K562 (cell line): Measurements from ENCODE around the gene RSU1. TPM values are rescaled to one million over a fixed set of nuclear protein-coding genes. Genes with fewer than 3 reads are reported as not detected.

Experiments used
- ATAC-seq: fragments of 200-7000 bp; cut with Tn5 transposase; 3 replicates; pipeline ENCODE4 v1.9.1; 2020; ENCODE audit warnings: moderate library complexity
- BruUV-seq: library from RNA; stranded (reverse); fragments of 400-500 nt; replicated peaks from 2 replicates; lab custom pipeline; 2021; lab: Mats Ljungman, UMichigan
- CTCF ChIA-PET: fragments of 300-600 bp; formaldehyde crosslinking; extraction: SDS; loops from one replicate; lab custom pipeline; 2021; ENCODE audit warnings: low intra/inter-chr PET ratio; lab: Yijun Ruan, JAX
- POLR2A ChIA-PET: fragments of 300-600, 350-650 bp; sonication (Branson Sonifier 250); formaldehyde crosslinking; extraction: SDS; loops from one replicate; lab custom pipeline; 2021; ENCODE audit warnings: antibody characterized with exemption, inconsistent platforms; lab: Yijun Ruan, JAX
- DNase-seq, 4 experiments: peaks; one replicate each; pipeline versions ENCODE4 v3.0.0 to v3.0.0-alpha.2; 2011 to 2018; ENCODE audit warnings: low spot score in 3 of 4, mixed read lengths in 3 of 4; ENCODE audit errors: extremely low read depth in 1 of 4
- FAIRE-seq: peaks from 2 replicates; lab custom pipeline; 2011; peaks lifted over from hg19 to GRCh38; lab: Jason Lieb, UNC
- H2AFZ ChIP-seq: 2 replicates; pipeline ENCODE4 v1.6.0; 2011; ENCODE audit warnings: low read depth, low read length, control low read depth, inconsistent platforms
- H3K27ac ChIP-seq: fragments of 200-600 bp; 3 replicates; pipeline ENCODE4 v1.8.0; 2011; ENCODE audit warnings: low read depth, mild to moderate bottlenecking, control low read depth, inconsistent platforms, low read length, moderate library complexity, mixed read lengths; ENCODE audit errors: extremely low read depth
- H3K27me3 ChIP-seq, 2 experiments: fragments of 300-600 bp in 1 of 2; 2 replicates in 1 of 2; 3 replicates in 1 of 2; pipeline versions ENCODE4 v1.6.0 to v1.8.0; 2011; ENCODE audit warnings: inconsistent platforms in 2 of 2, low read length in 2 of 2, mild to moderate bottlenecking in 1 of 2, mixed read lengths in 1 of 2, moderate library complexity in 1 of 2; ENCODE audit not compliant: control insufficient read depth in 2 of 2, insufficient read depth in 2 of 2
- H3K36me3 ChIP-seq: fragments of 300-600 bp; 3 replicates; pipeline ENCODE4 v1.8.0; 2011; ENCODE audit warnings: mild to moderate bottlenecking, low read length, inconsistent platforms; ENCODE audit not compliant: control insufficient read depth, insufficient read depth
- H3K4me1 ChIP-seq, 2 experiments: fragments of 200-600 bp in 1 of 2; replicated peaks in 1 of 2; 2 replicates in 1 of 2; 3 replicates in 1 of 2; pipeline versions ENCODE4 v1.5.1 to v1.8.0; 2011; ENCODE audit warnings: inconsistent platforms in 2 of 2, low read length in 2 of 2, mild to moderate bottlenecking in 1 of 2, mixed read lengths in 1 of 2, moderate library complexity in 1 of 2; ENCODE audit not compliant: control insufficient read depth in 2 of 2, insufficient read depth in 2 of 2
- H3K4me2 ChIP-seq: 2 replicates; pipeline ENCODE4 v1.6.1; 2011; ENCODE audit warnings: low read length, control low read depth, inconsistent platforms, mixed read lengths; ENCODE audit not compliant: insufficient read depth
- H3K4me3 ChIP-seq: fragments of 200-600 bp; sonication (generic), shearing (Covaris generic); 2 replicates; pipeline ENCODE4 v1.5.1; 2016; ENCODE audit warnings: control low read depth, inconsistent platforms
- H3K79me2 ChIP-seq: fragments of 200-600 bp; 3 replicates; pipeline ENCODE4 v1.8.0; 2011; ENCODE audit warnings: low read length, inconsistent platforms; ENCODE audit not compliant: control insufficient read depth, insufficient read depth
- H3K9ac ChIP-seq, 2 experiments: 2 replicates each; pipeline versions ENCODE4 v1.6.0 to v1.6.1; 2011; ENCODE audit warnings: low read depth in 2 of 2, low read length in 2 of 2, control low read depth in 1 of 2, inconsistent platforms in 1 of 2, mild to moderate bottlenecking in 1 of 2, mixed read lengths in 1 of 2; ENCODE audit not compliant: insufficient read depth in 1 of 2
- H3K9me1 ChIP-seq: one replicate; pipeline ENCODE4 v1.6.0; 2011; ENCODE audit warnings: inconsistent platforms, mild to moderate bottlenecking, low read length, moderate library complexity; ENCODE audit not compliant: control insufficient read depth, insufficient read depth
- H3K9me3 ChIP-seq: replicated peaks from 2 replicates; pipeline ENCODE4 v1.5.1; 2011; ENCODE audit warnings: low read depth, low read length, inconsistent platforms; ENCODE audit not compliant: control insufficient read depth, insufficient read depth
- H4K20me1 ChIP-seq: replicated peaks from 2 replicates; pipeline ENCODE4 v1.6.1; 2011; ENCODE audit warnings: low read length, inconsistent platforms, mixed read lengths; ENCODE audit not compliant: control insufficient read depth, insufficient read depth
- WGBS: fragments of 100-300 bp; shearing (Covaris generic); methylation state at CpG from one replicate; pipeline ENCODE4 v1.1.6; 2016; ENCODE audit warnings: low coverage, mixed read lengths; ENCODE audit not compliant: insufficient coverage; ENCODE audit errors: missing lambda C conversion rate; 5-methylcytosine and 5-hydroxymethylcytosine counted together
- in situ Hi-C: fragments of 300-500 bp; cut with MboI; formaldehyde crosslinking; loops from 4 replicates; pipeline ENCODE4 v1.15.0; 2018; ENCODE audit warnings: inconsistent platforms, mixed read lengths
- intact Hi-C: fragments of 100-400 bp; cut with micrococcal nuclease; formaldehyde crosslinking; loops from 2 replicates; pipeline ENCODE4 v1.14.2; 2022
- polyA plus RNA-seq, 8 experiments: library from polyadenylated mRNA; depleted of rRNA in 4 of 8; stranded (reverse) in 5 of 8; unstranded in 3 of 8; fragments of >200 nt; fragmentation: Nextera tagmentation in 2 of 8; fragmentation: Illumina TruSeq in 1 of 8; extraction: Ambion mirVana in 2 of 8; extraction: Trizol in 1 of 8; gene quantifications; 2 replicates each; pipeline versions ENCODE4 v1.2.1 to v1.2.3, GENCODE V29; 2011 to 2014; ENCODE audit warnings: inconsistent platforms in 1 of 8, missing spikeins in 1 of 8
- total RNA-seq, 7 experiments: library from RNA; depleted of rRNA in 6 of 7; stranded (reverse); fragments of >200 nt in 6 of 7; fragmentation: Illumina TruSeq in 2 of 7; extraction: Trizol in 2 of 7; gene quantifications; 2 replicates each; pipeline versions ENCODE4 v1.2.1 to v1.2.3, GENCODE V29; 2011 to 2021; ENCODE audit warnings: low replicate concordance in 1 of 7
- TF ChIP-seq, protein P1 (sequence below): fragments of 450-650 bp; IDR thresholded peaks from 2 replicates; pipeline ENCODE4 v1.6.1; 2017; ENCODE audit warnings: antibody characterized with exemption, mild to moderate bottlenecking
- TF ChIP-seq, protein P2 (sequence below), 2 experiments: fragments of 450-650 bp; formaldehyde crosslinking in 1 of 2; IDR thresholded peaks; 2 replicates each; pipeline versions ENCODE4 v1.4.0 to v1.6.1; 2014 to 2020; ENCODE audit warnings: mild to moderate bottlenecking in 2 of 2, borderline replicate concordance in 1 of 2, low read depth in 1 of 2

RSU1 gene
- total and polyA plus RNA-seq, 9 of the 15 experiments (the other 6 are each of a cell fraction or from before 2014, with no cell fraction given): 18.8 to 67.3 (median 31.5) TPM

DNA sequence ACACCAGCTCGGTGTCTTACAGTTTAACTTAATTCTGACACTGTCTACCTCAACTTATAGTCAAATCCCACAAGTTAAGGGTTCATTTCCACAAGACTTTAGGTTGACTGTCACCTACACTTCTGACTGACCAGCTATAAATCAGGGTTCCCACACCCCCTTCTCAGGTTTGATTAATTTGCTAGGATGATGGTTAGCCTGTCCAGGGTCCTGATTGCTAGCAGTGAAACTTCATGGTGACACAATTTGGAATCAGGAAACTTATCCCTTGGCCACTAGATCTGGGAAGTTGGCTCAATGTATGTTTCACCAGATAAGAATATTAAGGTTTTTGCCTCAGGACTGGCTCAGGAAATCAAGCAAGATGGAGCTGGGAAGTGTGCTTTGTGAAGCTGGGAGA is 2.8 kb upstream of the RSU1 start:
- FAIRE-seq (no peak), DNase-seq (no peak), ATAC-seq (no peak)
- Histone ChIP-seq H3K4me3 (no peak overlapping the region), H3K9ac (no peak overlapping the region), H3K27ac (no peak overlapping the region), H4K20me1 (no peaks in the 10 kb centered on the region), H3K4me2 (no peak overlapping the region), H3K9me1 (no peaks in the 10 kb centered on the region), H2AFZ (no peak overlapping the region), H3K36me3 (no peaks in the 10 kb centered on the region), H3K4me1 (peaks cover 7 to 12% of the 10 kb centered on the region in 2 experiments), H3K27me3 (no peaks in the 10 kb centered on the region), H3K9me3 (peaks cover 2% of the 10 kb centered on the region), H3K79me2 (peaks cover 10% of the 10 kb centered on the region)
- POLR2A ChIA-PET: no interaction called here
- in situ Hi-C loops (loop anchor here (25.0 kb wide), 1 partner anchor 933 kb away; no protein-coding TSS in a partner anchor), intact Hi-C loops (no loop called here)
- BruUV-seq: no TSS peak
- CTCF ChIA-PET: no interaction called here
- TF ChIP-seq, protein P1, sequence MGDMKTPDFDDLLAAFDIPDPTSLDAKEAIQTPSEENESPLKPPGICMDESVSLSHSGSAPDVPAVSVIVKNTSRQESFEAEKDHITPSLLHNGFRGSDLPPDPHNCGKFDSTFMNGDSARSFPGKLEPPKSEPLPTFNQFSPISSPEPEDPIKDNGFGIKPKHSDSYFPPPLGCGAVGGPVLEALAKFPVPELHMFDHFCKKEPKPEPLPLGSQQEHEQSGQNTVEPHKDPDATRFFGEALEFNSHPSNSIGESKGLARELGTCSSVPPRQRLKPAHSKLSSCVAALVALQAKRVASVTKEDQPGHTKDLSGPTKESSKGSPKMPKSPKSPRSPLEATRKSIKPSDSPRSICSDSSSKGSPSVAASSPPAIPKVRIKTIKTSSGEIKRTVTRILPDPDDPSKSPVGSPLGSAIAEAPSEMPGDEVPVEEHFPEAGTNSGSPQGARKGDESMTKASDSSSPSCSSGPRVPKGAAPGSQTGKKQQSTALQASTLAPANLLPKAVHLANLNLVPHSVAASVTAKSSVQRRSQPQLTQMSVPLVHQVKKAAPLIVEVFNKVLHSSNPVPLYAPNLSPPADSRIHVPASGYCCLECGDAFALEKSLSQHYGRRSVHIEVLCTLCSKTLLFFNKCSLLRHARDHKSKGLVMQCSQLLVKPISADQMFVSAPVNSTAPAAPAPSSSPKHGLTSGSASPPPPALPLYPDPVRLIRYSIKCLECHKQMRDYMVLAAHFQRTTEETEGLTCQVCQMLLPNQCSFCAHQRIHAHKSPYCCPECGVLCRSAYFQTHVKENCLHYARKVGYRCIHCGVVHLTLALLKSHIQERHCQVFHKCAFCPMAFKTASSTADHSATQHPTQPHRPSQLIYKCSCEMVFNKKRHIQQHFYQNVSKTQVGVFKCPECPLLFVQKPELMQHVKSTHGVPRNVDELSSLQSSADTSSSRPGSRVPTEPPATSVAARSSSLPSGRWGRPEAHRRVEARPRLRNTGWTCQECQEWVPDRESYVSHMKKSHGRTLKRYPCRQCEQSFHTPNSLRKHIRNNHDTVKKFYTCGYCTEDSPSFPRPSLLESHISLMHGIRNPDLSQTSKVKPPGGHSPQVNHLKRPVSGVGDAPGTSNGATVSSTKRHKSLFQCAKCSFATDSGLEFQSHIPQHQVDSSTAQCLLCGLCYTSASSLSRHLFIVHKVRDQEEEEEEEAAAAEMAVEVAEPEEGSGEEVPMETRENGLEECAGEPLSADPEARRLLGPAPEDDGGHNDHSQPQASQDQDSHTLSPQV: no peak
- TF ChIP-seq, protein P2, sequence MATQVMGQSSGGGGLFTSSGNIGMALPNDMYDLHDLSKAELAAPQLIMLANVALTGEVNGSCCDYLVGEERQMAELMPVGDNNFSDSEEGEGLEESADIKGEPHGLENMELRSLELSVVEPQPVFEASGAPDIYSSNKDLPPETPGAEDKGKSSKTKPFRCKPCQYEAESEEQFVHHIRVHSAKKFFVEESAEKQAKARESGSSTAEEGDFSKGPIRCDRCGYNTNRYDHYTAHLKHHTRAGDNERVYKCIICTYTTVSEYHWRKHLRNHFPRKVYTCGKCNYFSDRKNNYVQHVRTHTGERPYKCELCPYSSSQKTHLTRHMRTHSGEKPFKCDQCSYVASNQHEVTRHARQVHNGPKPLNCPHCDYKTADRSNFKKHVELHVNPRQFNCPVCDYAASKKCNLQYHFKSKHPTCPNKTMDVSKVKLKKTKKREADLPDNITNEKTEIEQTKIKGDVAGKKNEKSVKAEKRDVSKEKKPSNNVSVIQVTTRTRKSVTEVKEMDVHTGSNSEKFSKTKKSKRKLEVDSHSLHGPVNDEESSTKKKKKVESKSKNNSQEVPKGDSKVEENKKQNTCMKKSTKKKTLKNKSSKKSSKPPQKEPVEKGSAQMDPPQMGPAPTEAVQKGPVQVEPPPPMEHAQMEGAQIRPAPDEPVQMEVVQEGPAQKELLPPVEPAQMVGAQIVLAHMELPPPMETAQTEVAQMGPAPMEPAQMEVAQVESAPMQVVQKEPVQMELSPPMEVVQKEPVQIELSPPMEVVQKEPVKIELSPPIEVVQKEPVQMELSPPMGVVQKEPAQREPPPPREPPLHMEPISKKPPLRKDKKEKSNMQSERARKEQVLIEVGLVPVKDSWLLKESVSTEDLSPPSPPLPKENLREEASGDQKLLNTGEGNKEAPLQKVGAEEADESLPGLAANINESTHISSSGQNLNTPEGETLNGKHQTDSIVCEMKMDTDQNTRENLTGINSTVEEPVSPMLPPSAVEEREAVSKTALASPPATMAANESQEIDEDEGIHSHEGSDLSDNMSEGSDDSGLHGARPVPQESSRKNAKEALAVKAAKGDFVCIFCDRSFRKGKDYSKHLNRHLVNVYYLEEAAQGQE (IDR thresholded peaks at IDR 0.05; ENCODE audit: borderline replicate concordance): peak; percentile 14; the same call in 1 of the 2 replicates
- TF ChIP-seq, protein P2 (CRISPR knock-in tag; IDR thresholded peaks at IDR 0.05; ENCODE audit: low read depth): no peak
- 20% methylated on average over 1 of the region's 1 CpG for WGBS
